Measurements from ENCODE around the gene PODXL.

The PODXL gene

GRCh38 chr7:131483586-131483985, 72.8 kb downstream of the PODXL start:
- no peaks in the 10 kb centered on the region for H3K27me3 ChIP-seq (ENCODE audit: insufficient read depth, low read depth, severe bottlenecking)
- TF ChIP-seq CTCF (IDR thresholded peaks at IDR 0.05; ENCODE audit: low read depth, low read length): no peak
- no peak for DNase-seq
- no peaks in the 10 kb centered on the region for H3K36me3 ChIP-seq
- H3K9me3 ChIP-seq (ENCODE audit: severe bottlenecking): no peaks in the 10 kb centered on the region
- H3K27ac ChIP-seq: no peak overlapping the region
- no peak overlapping the region for H3K4me3 ChIP-seq (ENCODE audit: low read depth, low read length)

DNA sequence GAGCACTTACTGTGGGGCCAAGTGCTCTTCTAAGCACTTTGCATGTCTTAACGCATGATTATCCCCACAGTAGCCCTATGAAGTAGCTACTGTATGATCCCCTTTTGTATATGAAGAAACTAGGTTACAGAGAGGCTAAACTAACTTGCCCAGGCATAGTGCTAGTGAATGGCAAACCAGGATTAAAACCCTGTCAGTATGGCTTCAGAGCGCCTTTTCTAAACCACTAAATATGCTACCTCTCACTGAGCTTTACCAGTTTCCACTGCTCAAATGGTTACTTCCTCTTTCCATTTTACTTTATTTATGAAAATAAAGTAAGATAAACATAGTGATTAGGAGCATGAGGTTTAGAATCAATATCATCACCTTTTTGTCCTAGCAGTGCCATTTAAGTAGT, 73.6 kb downstream of the PODXL start:
- H3K4me3 ChIP-seq (ENCODE audit: low read depth, low read length): no peak overlapping the region
- H3K36me3 ChIP-seq: no peaks in the 10 kb centered on the region
- no peaks in the 10 kb centered on the region for H3K27me3 ChIP-seq (ENCODE audit: insufficient read depth, low read depth, severe bottlenecking)
- no peak for TF ChIP-seq CTCF (IDR thresholded peaks at IDR 0.05; ENCODE audit: low read depth, low read length)
- no peak for DNase-seq
- H3K27ac ChIP-seq: no peak overlapping the region
- H3K9me3 ChIP-seq (ENCODE audit: severe bottlenecking): no peaks in the 10 kb centered on the region

DNA sequence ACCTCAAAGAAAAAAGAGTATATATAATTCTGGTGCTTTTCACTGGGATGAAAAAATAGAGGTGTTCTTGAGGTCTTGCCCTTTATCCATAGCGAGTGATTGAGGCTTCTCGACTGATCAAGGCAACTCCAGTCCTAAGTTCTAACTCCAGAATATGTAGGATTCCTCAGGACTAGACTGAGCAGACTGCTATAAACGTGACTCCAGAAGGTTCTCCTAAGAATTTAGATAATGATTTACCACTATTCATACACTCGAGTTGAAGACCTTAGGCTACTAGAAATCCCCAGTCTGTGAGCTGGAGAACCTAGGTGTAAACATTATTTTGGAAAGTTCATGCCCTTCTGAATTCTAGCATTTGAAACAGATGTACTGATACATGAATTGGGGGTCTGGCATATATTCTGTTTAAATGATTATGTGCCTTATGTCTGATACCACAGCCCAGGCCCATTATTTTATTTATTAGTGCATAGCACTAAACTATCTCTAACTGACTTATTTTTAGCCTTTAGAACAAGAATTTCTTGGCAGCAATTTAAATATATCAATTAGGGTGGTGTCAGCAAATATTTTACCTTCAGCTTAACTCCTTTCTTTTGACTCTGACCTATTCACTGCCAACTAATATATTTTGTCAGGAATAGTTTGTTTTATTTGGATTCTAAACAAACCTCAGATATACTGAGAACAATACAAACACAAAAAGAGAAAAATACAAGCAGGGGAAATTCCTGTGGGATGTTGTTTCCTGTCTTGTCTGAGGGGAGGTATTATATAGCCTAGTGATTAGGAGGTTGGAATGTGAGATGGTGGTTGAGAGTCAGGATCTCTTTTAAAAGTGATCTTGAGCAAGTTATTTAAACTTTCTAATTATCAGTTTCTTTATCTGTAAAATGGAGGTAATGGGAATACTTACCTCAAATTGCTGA, 75.8 kb downstream of the PODXL start:
- Histone ChIP-seq H3K27ac (no peak overlapping the region), H3K27me3 (ENCODE audit: insufficient read depth, low read depth, severe bottlenecking) (no peaks in the 10 kb centered on the region), H3K4me3 (ENCODE audit: low read depth, low read length) (no peak overlapping the region), H3K9me3 (ENCODE audit: severe bottlenecking) (no peaks in the 10 kb centered on the region), H3K36me3 (no peaks in the 10 kb centered on the region)
- TF ChIP-seq CTCF (IDR thresholded peaks at IDR 0.05; ENCODE audit: low read depth, low read length): no peak
- no peak for DNase-seq

- no peak for TF ChIP-seq CTCF (IDR thresholded peaks at IDR 0.05; ENCODE audit: low read depth, low read length)
- DNase-seq: no peak
- H3K4me3 ChIP-seq (ENCODE audit: low read depth, low read length): no peak overlapping the region
- H3K27ac ChIP-seq: no peak overlapping the region
- no peaks in the 10 kb centered on the region for H3K27me3 ChIP-seq (ENCODE audit: insufficient read depth, low read depth, severe bottlenecking)
- H3K36me3 ChIP-seq: peaks cover 12% of the 10 kb centered on the region
- H3K9me3 ChIP-seq (ENCODE audit: severe bottlenecking): no peaks in the 10 kb centered on the region
These were observed 79.7 kb downstream of the PODXL start for GRCh38 chr7:131476740-131477139.

DNA sequence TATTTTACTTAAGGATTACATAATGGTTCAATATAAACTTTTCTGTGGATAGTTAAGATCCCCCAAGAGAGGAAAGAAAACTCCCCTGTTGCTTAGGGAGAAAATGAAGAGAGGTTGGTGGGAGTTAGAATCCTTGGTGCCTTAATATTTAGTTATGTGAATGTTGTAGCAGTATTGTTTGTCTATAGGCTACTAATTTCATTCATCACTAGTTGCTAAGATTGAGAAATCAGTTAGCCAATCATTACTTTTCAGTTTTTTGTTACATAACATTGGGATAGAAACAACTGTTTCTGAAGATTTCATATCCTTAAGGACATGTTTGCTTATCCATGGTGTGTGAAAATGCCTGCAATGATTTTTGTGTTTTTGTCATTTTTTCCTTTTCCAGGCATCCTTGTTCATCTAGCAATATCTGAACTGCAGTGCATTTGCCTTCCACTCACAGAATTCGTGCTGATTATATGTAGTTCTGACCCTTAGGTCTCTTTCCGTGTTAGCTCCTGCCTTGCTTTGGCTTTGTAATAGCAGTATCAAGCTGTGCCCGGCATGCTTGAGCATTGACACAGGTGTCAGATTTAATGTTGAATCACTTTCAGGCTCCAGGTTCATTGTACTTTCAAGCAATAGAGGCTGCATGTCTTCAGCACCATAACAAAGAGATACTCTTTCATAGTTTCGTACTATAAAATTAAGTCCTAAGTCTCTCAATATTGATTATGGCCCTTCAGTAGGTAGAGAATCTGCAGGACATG, 85.0 kb downstream of the PODXL start:
- no peaks in the 10 kb centered on the region for H3K9me3 ChIP-seq (ENCODE audit: severe bottlenecking)
- peaks cover 35% of the 10 kb centered on the region for H3K36me3 ChIP-seq
- no peak for DNase-seq
- no peak for TF ChIP-seq CTCF (IDR thresholded peaks at IDR 0.05; ENCODE audit: low read depth, low read length)
- no peak overlapping the region for H3K4me3 ChIP-seq (ENCODE audit: low read depth, low read length)
- H3K27me3 ChIP-seq (ENCODE audit: insufficient read depth, low read depth, severe bottlenecking): no peaks in the 10 kb centered on the region
- H3K27ac ChIP-seq: no peak overlapping the region

Data from WERI-Rb-1 (cell line).